ENCODE results near the gene GPR150.

The GPR150 gene

GRCh38 chr5:95620030-95620869, at the start of gene GPR150:
TSS of gene GPR150 (plus strand) at chr5:95620087. CDS start at chr5:95620276, 189 bp downstream.
- H3K9ac ChIP-seq (ENCODE audit: low read depth, low read length): no peak within 1 kb of the TSS; the same call in 1 of the 2 replicates
- no peaks in the 10 kb centered on the region for H3K36me3 ChIP-seq (ENCODE audit: insufficient read depth, low read depth, low read length)
- H3K27ac ChIP-seq (ENCODE audit: low read length): no peak within 1 kb of the TSS
- H3K27me3 ChIP-seq (ENCODE audit: insufficient read depth, low read length): peaks cover 66% of the 10 kb centered on the region
- H3K4me1 ChIP-seq (ENCODE audit: insufficient read depth, low read length): peaks cover 4% of the 10 kb centered on the region; the same call in 1 of the 2 replicates
- peak within 1 kb of the TSS; percentile 66 for H3K4me3 ChIP-seq (ENCODE audit: low read length)
- H3K9me3 ChIP-seq (ENCODE audit: insufficient read depth, low read depth, low read length): no peaks in the 10 kb centered on the region

GRCh38 chr5:95572016-95572415, 47.9 kb upstream of the GPR150 start:
- Histone ChIP-seq H3K27me3 (ENCODE audit: insufficient read depth, low read length) (no peaks in the 10 kb centered on the region), H3K4me3 (ENCODE audit: low read length) (no peak overlapping the region), H3K9me3 (ENCODE audit: insufficient read depth, low read depth, low read length) (no peaks in the 10 kb centered on the region), H3K4me1 (ENCODE audit: insufficient read depth, low read length) (no peaks in the 10 kb centered on the region), H3K9ac (ENCODE audit: low read depth, low read length) (no peak overlapping the region), H3K27ac (ENCODE audit: low read length) (no peak overlapping the region), H3K36me3 (ENCODE audit: insufficient read depth, low read depth, low read length) (peaks cover 10% of the 10 kb centered on the region; the same call in 1 of the 2 replicates)

DNA sequence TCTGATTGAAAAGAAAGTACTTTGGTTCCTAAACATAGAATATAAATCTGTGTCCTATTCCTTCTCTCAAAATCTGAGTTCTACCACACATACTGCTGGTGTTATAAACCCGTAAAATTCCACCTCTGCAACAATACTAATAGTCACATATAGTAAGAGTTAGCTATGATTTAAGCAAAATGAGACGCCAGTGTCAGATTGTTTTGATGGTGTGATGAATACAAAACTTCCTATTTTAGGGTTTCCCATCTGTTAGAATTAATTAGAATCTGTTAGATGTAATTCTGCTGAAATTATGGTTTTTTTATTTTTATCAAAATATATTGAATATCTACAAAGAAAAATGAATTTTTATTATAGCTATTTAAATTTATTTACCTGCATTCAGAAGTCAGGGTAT, 38.3 kb upstream of the GPR150 start:
- Histone ChIP-seq H3K27ac (ENCODE audit: low read length) (no peak overlapping the region), H3K27me3 (ENCODE audit: insufficient read depth, low read length) (no peaks in the 10 kb centered on the region), H3K36me3 (ENCODE audit: insufficient read depth, low read depth, low read length) (0 out of 2 replicates have a peak, but pooled peaks cover 3% of the 10 kb centered on the region), H3K4me3 (ENCODE audit: low read length) (no peak overlapping the region), H3K9ac (ENCODE audit: low read depth, low read length) (no peak overlapping the region), H3K9me3 (ENCODE audit: insufficient read depth, low read depth, low read length) (no peaks in the 10 kb centered on the region), H3K4me1 (ENCODE audit: insufficient read depth, low read length) (no peaks in the 10 kb centered on the region)

DNA sequence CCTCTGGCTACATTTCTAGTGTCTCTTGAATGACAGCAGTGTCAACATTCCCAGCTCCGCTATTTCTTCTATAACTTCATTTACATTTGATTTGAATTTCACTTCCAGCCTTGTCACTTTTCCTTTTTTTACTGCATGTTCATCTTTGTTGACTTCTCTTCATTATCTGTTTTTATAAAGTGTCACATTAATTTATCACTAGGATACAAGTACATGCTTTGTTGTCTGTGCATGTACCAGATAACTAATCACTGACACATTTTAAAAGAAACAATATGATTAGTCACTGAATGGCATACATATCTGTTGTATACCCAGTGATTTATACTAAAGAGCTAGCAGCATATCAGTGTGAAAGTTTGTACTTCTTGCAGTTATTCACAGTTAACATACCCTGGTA, 35.9 kb upstream of the GPR150 start:
- H3K9me3 ChIP-seq (ENCODE audit: insufficient read depth, low read depth, low read length): no peaks in the 10 kb centered on the region
- H3K9ac ChIP-seq (ENCODE audit: low read depth, low read length): no peak overlapping the region
- H3K4me1 ChIP-seq (ENCODE audit: insufficient read depth, low read length): no peaks in the 10 kb centered on the region
- H3K36me3 ChIP-seq (ENCODE audit: insufficient read depth, low read depth, low read length): 0 out of 2 replicates have a peak, but pooled peaks cover 3% of the 10 kb centered on the region
- no peak overlapping the region for H3K27ac ChIP-seq (ENCODE audit: low read length)
- H3K4me3 ChIP-seq (ENCODE audit: low read length): no peak overlapping the region
- no peaks in the 10 kb centered on the region for H3K27me3 ChIP-seq (ENCODE audit: insufficient read depth, low read length)

DNA sequence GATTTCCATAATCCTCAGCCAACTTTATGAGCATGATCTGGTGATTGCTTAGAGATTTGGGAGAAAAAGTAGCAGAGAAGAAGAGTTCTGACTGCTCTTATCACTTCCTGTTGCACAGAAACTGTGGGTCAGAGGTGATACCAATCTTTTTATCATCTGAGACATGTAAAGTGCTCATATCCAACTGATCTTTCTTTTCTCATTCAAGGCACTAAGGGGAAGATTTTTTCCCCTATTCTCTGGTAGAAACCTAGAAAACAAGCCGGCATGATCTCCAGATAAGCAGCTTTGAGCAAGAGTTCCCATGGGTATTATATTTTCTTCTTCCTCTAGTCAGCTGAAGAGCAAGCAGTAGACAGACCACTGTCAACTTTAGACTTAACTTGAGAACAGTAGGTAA, 29.0 kb upstream of the GPR150 start:
- H3K27ac ChIP-seq (ENCODE audit: low read length): no peak overlapping the region
- H3K36me3 ChIP-seq (ENCODE audit: insufficient read depth, low read depth, low read length): no peaks in the 10 kb centered on the region

GRCh38 chr5:95591490-95591901, 28.4 kb upstream of the GPR150 start:
- Histone ChIP-seq H3K9ac (ENCODE audit: low read depth, low read length) (no peak overlapping the region), H3K4me3 (ENCODE audit: low read length) (no peak overlapping the region), H3K27me3 (ENCODE audit: insufficient read depth, low read length) (no peaks in the 10 kb centered on the region), H3K9me3 (ENCODE audit: insufficient read depth, low read depth, low read length) (no peaks in the 10 kb centered on the region), H3K27ac (ENCODE audit: low read length) (no peak overlapping the region), H3K4me1 (ENCODE audit: insufficient read depth, low read length) (no peaks in the 10 kb centered on the region; the same call in 1 of the 2 replicates), H3K36me3 (ENCODE audit: insufficient read depth, low read depth, low read length) (no peaks in the 10 kb centered on the region)

More for the DNA sequence above, 29.0 kb upstream of the GPR150 start:
- Histone ChIP-seq H3K9me3 (ENCODE audit: insufficient read depth, low read depth, low read length) (no peaks in the 10 kb centered on the region), H3K9ac (ENCODE audit: low read depth, low read length) (no peak overlapping the region), H3K4me3 (ENCODE audit: low read length) (no peak overlapping the region), H3K27me3 (ENCODE audit: insufficient read depth, low read length) (no peaks in the 10 kb centered on the region), H3K4me1 (ENCODE audit: insufficient read depth, low read length) (no peaks in the 10 kb centered on the region; the same call in 1 of the 2 replicates)

DNA sequence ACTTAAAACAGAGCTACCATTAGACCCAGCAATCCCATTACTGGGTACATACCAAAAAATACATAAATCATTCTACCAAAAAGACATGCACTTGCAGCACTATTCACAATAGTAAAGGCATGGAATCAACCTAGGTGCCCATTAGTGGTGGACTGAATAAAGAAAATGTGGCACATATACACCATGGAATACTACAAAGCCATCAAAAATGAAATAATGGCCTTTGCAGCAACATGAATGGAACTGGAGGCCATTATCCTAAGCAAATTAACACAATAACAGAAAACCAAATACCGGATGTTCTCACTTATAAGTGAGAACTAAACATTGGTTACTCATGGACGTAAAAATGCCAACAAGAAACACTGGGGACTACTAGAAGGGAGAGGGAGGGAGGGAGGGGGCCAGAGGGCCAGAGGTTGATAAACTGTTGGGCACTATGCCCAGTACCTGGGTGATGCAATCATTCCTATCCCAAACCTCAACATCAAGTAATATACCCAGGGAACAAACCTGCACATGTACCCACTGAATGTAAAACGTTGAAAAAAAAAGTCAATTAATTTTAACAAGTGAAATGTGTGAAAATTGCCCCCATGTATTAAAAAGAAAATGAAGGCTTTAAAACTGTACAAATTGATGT, 24.5 kb upstream of the GPR150 start:
- H3K9ac ChIP-seq (ENCODE audit: low read depth, low read length): no peak overlapping the region

DNA sequence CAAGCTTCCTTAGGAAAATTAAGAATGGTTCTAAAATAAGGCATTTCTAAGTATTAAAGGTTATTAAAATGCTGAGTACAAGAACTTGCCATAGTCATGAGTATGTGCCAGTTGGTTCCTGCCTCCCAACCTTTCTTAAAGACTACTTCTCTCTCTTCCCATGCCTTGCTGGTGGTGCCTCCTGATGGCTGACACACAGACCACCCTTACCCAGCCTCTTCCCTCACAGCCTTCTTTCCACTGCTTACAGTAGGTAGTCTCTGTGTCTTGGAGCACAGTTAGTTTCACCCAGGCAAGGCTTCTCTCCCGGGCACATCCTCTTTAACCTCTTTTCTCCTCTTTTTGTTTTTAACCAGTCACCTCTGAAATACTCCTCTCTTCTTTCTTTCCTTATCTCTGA, 20.6 kb upstream of the GPR150 start:
- H3K27ac ChIP-seq (ENCODE audit: low read length): no peak overlapping the region
- H3K4me1 ChIP-seq (ENCODE audit: insufficient read depth, low read length): no peaks in the 10 kb centered on the region
- no peaks in the 10 kb centered on the region for H3K9me3 ChIP-seq (ENCODE audit: insufficient read depth, low read depth, low read length)
- H3K4me3 ChIP-seq (ENCODE audit: low read length): no peak overlapping the region
- peaks cover 12% of the 10 kb centered on the region; the same call in 1 of the 2 replicates for H3K36me3 ChIP-seq (ENCODE audit: insufficient read depth, low read depth, low read length)
- no peak overlapping the region for H3K9ac ChIP-seq (ENCODE audit: low read depth, low read length)
- H3K27me3 ChIP-seq (ENCODE audit: insufficient read depth, low read length): no peaks in the 10 kb centered on the region

More for the DNA sequence above, 24.5 kb upstream of the GPR150 start:
- no peaks in the 10 kb centered on the region for H3K27me3 ChIP-seq (ENCODE audit: insufficient read depth, low read length)
- H3K4me3 ChIP-seq (ENCODE audit: low read length): no peak overlapping the region
- H3K36me3 ChIP-seq (ENCODE audit: insufficient read depth, low read depth, low read length): no peaks in the 10 kb centered on the region
- no peak overlapping the region for H3K27ac ChIP-seq (ENCODE audit: low read length)
- no peaks in the 10 kb centered on the region for H3K4me1 ChIP-seq (ENCODE audit: insufficient read depth, low read length)
- H3K9me3 ChIP-seq (ENCODE audit: insufficient read depth, low read depth, low read length): no peaks in the 10 kb centered on the region

- Histone ChIP-seq H3K27ac (ENCODE audit: low read length) (no peak overlapping the region), H3K4me1 (ENCODE audit: insufficient read depth, low read length) (no peaks in the 10 kb centered on the region), H3K9ac (ENCODE audit: low read depth, low read length) (no peak overlapping the region), H3K4me3 (ENCODE audit: low read length) (no peak overlapping the region), H3K27me3 (ENCODE audit: insufficient read depth, low read length) (no peaks in the 10 kb centered on the region), H3K36me3 (ENCODE audit: insufficient read depth, low read depth, low read length) (peaks cover 12% of the 10 kb centered on the region; the same call in 1 of the 2 replicates), H3K9me3 (ENCODE audit: insufficient read depth, low read depth, low read length) (no peaks in the 10 kb centered on the region)
These were observed 19.3 kb upstream of the GPR150 start for GRCh38 chr5:95600557-95600956.

GRCh38 chr5:95605786-95606185, 14.1 kb upstream of the GPR150 start:
- Histone ChIP-seq H3K4me3 (ENCODE audit: low read length) (no peak overlapping the region), H3K9me3 (ENCODE audit: insufficient read depth, low read depth, low read length) (no peaks in the 10 kb centered on the region), H3K4me1 (ENCODE audit: insufficient read depth, low read length) (no peaks in the 10 kb centered on the region), H3K36me3 (ENCODE audit: insufficient read depth, low read depth, low read length) (peaks cover 11% of the 10 kb centered on the region; the same call in 1 of the 2 replicates), H3K9ac (ENCODE audit: low read depth, low read length) (no peak overlapping the region), H3K27me3 (ENCODE audit: insufficient read depth, low read length) (no peaks in the 10 kb centered on the region), H3K27ac (ENCODE audit: low read length) (no peak overlapping the region)

DNA sequence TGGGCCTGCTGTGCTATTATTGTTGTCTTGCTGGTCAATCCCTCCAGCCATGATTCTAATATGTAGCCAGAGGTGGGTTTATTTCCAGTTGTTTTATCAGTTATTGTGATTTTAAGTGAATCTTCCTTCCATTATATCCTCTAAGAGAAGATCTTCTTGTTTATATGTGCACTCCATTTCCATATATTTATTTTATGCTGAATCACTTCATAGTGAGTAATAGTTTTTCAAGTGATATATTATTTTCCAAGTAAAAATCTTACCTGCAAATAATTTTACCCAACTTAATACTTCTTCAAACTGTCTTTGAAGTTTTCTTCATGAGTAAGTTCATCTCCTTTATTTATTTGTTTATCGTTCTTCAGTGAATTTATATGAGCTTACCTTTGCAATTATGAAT, 13.5 kb upstream of the GPR150 start:
- Histone ChIP-seq H3K27me3 (ENCODE audit: insufficient read depth, low read length) (no peaks in the 10 kb centered on the region), H3K36me3 (ENCODE audit: insufficient read depth, low read depth, low read length) (peaks cover 5% of the 10 kb centered on the region; the same call in 1 of the 2 replicates), H3K4me3 (ENCODE audit: low read length) (no peak overlapping the region), H3K9me3 (ENCODE audit: insufficient read depth, low read depth, low read length) (no peaks in the 10 kb centered on the region), H3K4me1 (ENCODE audit: insufficient read depth, low read length) (no peaks in the 10 kb centered on the region), H3K27ac (ENCODE audit: low read length) (no peak overlapping the region), H3K9ac (ENCODE audit: low read depth, low read length) (no peak overlapping the region)

DNA sequence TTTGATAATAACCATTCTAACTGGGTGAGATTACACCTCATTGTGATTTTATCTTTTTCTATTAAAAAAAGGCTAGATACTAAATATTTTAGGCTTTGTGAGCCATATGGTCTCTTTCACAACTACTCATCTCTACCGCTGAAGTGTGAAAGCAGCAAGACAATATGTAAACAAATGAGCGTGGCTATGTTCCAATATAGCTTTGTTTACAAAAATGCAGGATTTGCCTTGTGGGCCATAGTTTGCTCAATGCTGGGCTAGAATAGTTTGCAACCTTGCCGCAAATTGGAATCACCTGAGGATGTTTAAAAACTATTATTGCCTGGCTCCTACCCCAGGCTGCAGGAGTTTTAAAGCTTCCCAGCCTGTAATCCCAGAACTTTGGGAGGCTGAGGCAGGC, 10.2 kb upstream of the GPR150 start:
- no peak overlapping the region for H3K4me3 ChIP-seq (ENCODE audit: low read length)
- no peak overlapping the region for H3K27ac ChIP-seq (ENCODE audit: low read length)
- no peaks in the 10 kb centered on the region for H3K27me3 ChIP-seq (ENCODE audit: insufficient read depth, low read length)
- H3K36me3 ChIP-seq (ENCODE audit: insufficient read depth, low read depth, low read length): no peaks in the 10 kb centered on the region
- H3K4me1 ChIP-seq (ENCODE audit: insufficient read depth, low read length): no peaks in the 10 kb centered on the region
- H3K9me3 ChIP-seq (ENCODE audit: insufficient read depth, low read depth, low read length): peaks cover 12% of the 10 kb centered on the region
- H3K9ac ChIP-seq (ENCODE audit: low read depth, low read length): no peak overlapping the region
